K562 (cell line): ENCODE results near the gene LMNTD2. TPM values are rescaled to one million over a fixed set of nuclear protein-coding genes. Genes with fewer than 3 reads are reported as not detected.

Source experiments
- ELK1 ChIP-seq: sonication (generic); formaldehyde crosslinking; IDR thresholded peaks from 2 replicates; pipeline ENCODE4 v1.8.1; 2022; ENCODE audit warnings: missing genetic modification reagents
- ID3 ChIP-seq, 2 experiments: fragments of 250-450 bp in 1 of 2; fragments of 450-650 bp in 1 of 2; sonication (Bioruptor Pico) in 1 of 2; IDR thresholded peaks; 2 replicates each; pipeline versions ENCODE4 v1.6.1 to v1.8.0; 2016 to 2021; ENCODE audit warnings: mild to moderate bottlenecking in 2 of 2, moderate library complexity in 2 of 2, missing compliant biosample characterization in 1 of 2, missing genetic modification characterization in 1 of 2
- NKRF ChIP-seq: fragments of 450-650 bp; IDR thresholded peaks from 2 replicates; pipeline ENCODE4 v1.6.1; 2016; ENCODE audit warnings: borderline replicate concordance
- RCOR1 ChIP-seq, 2 experiments: IDR thresholded peaks; 2 replicates each; pipeline ENCODE4 v1.6.1; 2012; ENCODE audit warnings: low read depth in 2 of 2, low read length in 2 of 2, borderline replicate concordance in 1 of 2, improper control_type of control experiment in 1 of 2
- ZNF766 ChIP-seq: fragments of 200-800 bp; sonication (Bioruptor generic); conservative IDR thresholded peaks from 2 replicates; pipeline ENCODE4 v1.6.1; 2016; ENCODE audit warnings: missing genetic modification characterization, missing compliant biosample characterization
- polyA plus RNA-seq, 8 experiments: library from polyadenylated mRNA; depleted of rRNA in 4 of 8; stranded (reverse) in 5 of 8; unstranded in 3 of 8; fragments of >200 nt; fragmentation: Nextera tagmentation in 2 of 8; fragmentation: Illumina TruSeq in 1 of 8; extraction: Ambion mirVana in 2 of 8; extraction: Trizol in 1 of 8; gene quantifications; 2 replicates each; pipeline versions ENCODE4 v1.2.1 to v1.2.3, GENCODE V29; 2011 to 2014; ENCODE audit warnings: inconsistent platforms in 1 of 8, missing spikeins in 1 of 8
- total RNA-seq, 7 experiments: library from RNA; depleted of rRNA in 6 of 7; stranded (reverse); fragments of >200 nt in 6 of 7; fragmentation: Illumina TruSeq in 2 of 7; extraction: Trizol in 2 of 7; gene quantifications; 2 replicates each; pipeline versions ENCODE4 v1.2.1 to v1.2.3, GENCODE V29; 2011 to 2021; ENCODE audit warnings: low replicate concordance in 1 of 7

The LMNTD2 gene
- total and polyA plus RNA-seq, 9 of the 15 experiments (the other 6 are each of a cell fraction or from before 2014, with no cell fraction given), result 0.48 to 4.2 (median 1.5) TPM; not detected in 3

- TF ChIP-seq ELK1 (no peak), NKRF (no peak), ZNF766 (CRISPR knock-in tag) (no peak), ID3 (CRISPR knock-in tag; IDR thresholded peaks at IDR 0.05) (no peak), ID3 (tag; IDR thresholded peaks at IDR 0.05) (no peak), RCOR1 (IDR thresholded peaks at IDR 0.05; ENCODE audit: borderline replicate concordance in 1 of 2, low read depth in 2 of 2, low read length in 2 of 2) (no peak)
Observed at GRCh38 chr11:521177-521688, 39.3 kb downstream of the LMNTD2 start (continued).
